Thyroid gland (tissue), 4 donors: ENCODE results near the gene REPIN1. TPM values are rescaled to one million over a fixed set of nuclear protein-coding genes. Genes with fewer than 3 reads are reported as not detected.

Source experiments
- DNase-seq, 2 donors: peaks; one replicate each; pipeline ENCODE4 v3.0.0-alpha.2; 2019
- H3K27ac ChIP-seq, 3 donors: fragments of 200-600 bp; sonication (generic); 1 replicate in 2 of 3; 2 replicates in 1 of 3; pipeline ENCODE4 v1.5.1; 2016 to 2019; ENCODE audit warnings: mild to moderate bottlenecking in 1 of 3, moderate library complexity in 1 of 3
- H3K27me3 ChIP-seq: fragments of 200-600 bp; sonication (generic); one replicate; pipeline ENCODE4 v1.5.1; 2019
- H3K36me3 ChIP-seq, 2 donors: fragments of 200-600 bp; sonication (generic); one replicate each; pipeline ENCODE4 v1.5.1; 2016 to 2019
- H3K4me1 ChIP-seq, 2 donors: fragments of 200-600 bp; sonication (generic); one replicate each; pipeline ENCODE4 v1.5.1; 2017 to 2019
- H3K4me3 ChIP-seq, 3 donors: fragments of 200-600 bp; sonication (generic); replicated peaks in 1 of 3; 1 replicate in 2 of 3; 2 replicates in 1 of 3; pipeline ENCODE4 v1.5.1; 2016; ENCODE audit warnings: mild to moderate bottlenecking in 1 of 3
- H3K9me3 ChIP-seq: fragments of 200-600 bp; sonication (generic); one replicate; pipeline ENCODE4 v1.5.1; 2017
- POLR2A ChIP-seq, 2 donors: fragments of 450-650 bp; IDR thresholded peaks; one replicate each; pipeline ENCODE4 v1.6.1; 2017; ENCODE audit warnings: antibody characterized with exemption in 2 of 2, mild to moderate bottlenecking in 2 of 2, moderate library complexity in 1 of 2
- WGBS, 2 donors: methylation state at CpG; one replicate each; pipeline ENCODE4 v1.1.5; 2017; 5-methylcytosine and 5-hydroxymethylcytosine counted together
- intact Hi-C: fragments of 100-400 bp; cut with DNase I; formaldehyde crosslinking; loops from one replicate; pipeline ENCODE4 v1.15.1; 2023
- total RNA-seq, 4 donors: library from RNA; depleted of rRNA; stranded (reverse); fragments of >200 nt; gene quantifications; one replicate each; pipeline ENCODE4 v1.2.3, GENCODE V29; 2016
- TF ChIP-seq, protein P1 (sequence below), 6 experiments: fragments of 200-600 bp in 3 of 6; fragments of 450-650 bp in 3 of 6; sonication (generic) in 3 of 6; IDR thresholded peaks; one replicate each; pipeline ENCODE4 v1.5.1; 2016 to 2019; ENCODE audit warnings: antibody characterized with exemption in 6 of 6, mild to moderate bottlenecking in 2 of 6, inconsistent platforms in 1 of 6, moderate library complexity in 1 of 6

REPIN1 gene
- total RNA-seq, 4 donors from 2014 or later, result 71.9 to 144 (median 123) TPM

DNA sequence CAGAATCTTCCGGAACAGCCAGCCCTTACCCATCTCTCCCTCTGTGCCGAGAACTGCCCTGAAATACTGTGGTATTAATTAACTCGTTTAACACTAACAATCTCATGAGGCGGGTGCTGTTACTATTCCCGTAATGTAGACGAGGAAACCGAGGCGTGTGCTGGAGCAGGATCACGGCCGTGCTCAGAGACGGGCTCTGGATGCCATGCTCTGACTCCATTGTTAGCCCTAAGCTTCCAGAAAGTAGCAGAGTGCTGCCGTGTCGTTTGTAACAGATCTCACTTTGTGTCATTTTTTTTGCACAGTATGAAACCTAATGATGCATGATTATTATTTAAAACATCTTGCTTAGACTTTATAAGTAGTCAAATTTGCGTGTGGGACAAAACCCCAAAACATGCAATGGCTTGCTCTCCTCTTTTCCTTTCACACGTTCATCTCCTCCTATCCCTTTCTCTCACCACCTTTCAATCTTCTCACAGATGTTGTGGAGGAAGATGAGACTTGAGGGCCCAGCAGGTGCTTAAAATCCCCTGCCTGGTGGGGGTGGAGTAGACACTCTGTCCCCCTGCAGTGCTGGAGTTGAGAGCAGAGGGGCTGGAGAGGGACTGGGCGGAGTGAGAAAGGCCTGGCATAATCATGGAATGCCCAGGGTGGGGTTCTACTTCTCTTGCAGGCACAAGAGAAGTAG lies 44.8 kb upstream of the REPIN1 start:
- no peak for TF ChIP-seq POLR2A (IDR thresholded peaks at IDR 0.05)
- TF ChIP-seq, protein P1, sequence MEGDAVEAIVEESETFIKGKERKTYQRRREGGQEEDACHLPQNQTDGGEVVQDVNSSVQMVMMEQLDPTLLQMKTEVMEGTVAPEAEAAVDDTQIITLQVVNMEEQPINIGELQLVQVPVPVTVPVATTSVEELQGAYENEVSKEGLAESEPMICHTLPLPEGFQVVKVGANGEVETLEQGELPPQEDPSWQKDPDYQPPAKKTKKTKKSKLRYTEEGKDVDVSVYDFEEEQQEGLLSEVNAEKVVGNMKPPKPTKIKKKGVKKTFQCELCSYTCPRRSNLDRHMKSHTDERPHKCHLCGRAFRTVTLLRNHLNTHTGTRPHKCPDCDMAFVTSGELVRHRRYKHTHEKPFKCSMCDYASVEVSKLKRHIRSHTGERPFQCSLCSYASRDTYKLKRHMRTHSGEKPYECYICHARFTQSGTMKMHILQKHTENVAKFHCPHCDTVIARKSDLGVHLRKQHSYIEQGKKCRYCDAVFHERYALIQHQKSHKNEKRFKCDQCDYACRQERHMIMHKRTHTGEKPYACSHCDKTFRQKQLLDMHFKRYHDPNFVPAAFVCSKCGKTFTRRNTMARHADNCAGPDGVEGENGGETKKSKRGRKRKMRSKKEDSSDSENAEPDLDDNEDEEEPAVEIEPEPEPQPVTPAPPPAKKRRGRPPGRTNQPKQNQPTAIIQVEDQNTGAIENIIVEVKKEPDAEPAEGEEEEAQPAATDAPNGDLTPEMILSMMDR (IDR thresholded peaks at IDR 0.05), result no peak
- no peaks in the 10 kb centered on the region for H3K9me3 ChIP-seq
- DNase-seq, result no peak
- peaks cover 13 to 31% of the 10 kb centered on the region in 2 donors for H3K4me1 ChIP-seq
- 19 to 22% methylated on average over 15 to 16 of the region's 16 CpGs for WGBS, 2 donors
- H3K27me3 ChIP-seq, result no peaks in the 10 kb centered on the region
- no peaks in the 10 kb centered on the region for H3K36me3 ChIP-seq
- peak overlapping the region; percentile 46 to 84 (median 46) for H3K4me3 ChIP-seq
- peak overlapping the region in 2 of 3 donors; percentile 90 to 96 for H3K27ac ChIP-seq
- intact Hi-C loops, result no loop called here

DNA sequence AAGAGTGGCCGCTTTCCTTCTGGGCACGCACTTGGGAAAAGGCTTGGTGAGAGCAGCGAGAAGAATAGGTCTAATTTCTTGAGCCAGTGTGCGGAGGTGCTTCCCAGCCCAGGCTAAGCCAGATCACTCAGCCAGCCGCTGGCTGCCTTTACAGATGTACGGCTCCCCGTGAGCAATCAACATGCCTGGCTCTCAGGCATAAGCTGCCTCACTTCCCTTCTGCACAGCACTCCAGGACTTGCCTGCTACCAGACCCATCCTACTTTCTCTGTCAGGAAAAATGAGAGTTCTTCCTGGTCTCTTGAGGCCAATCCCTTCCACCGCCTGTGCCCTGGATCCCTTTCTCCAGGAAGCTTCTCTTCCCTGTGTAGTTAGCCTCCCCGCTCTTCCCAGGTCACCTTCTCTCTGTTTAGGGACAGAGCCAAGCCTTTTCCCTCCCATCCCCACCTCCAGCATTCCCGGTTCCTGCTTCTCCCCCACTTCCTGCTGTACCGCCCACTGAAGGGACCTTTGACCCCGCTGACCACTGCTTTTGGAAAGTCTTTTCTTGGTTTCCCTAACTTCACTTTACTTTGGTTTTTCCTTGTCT lies 44.2 kb upstream of the REPIN1 start:
- TF ChIP-seq, protein P1 (IDR thresholded peaks at IDR 0.05), result no peak
- no peak for TF ChIP-seq POLR2A (IDR thresholded peaks at IDR 0.05)
- H3K36me3 ChIP-seq, result no peaks in the 10 kb centered on the region
- no peak overlapping the region for H3K4me3 ChIP-seq
- H3K27me3 ChIP-seq, result no peaks in the 10 kb centered on the region
- peak in 1 of 2 donors; percentile 17 for DNase-seq
- WGBS, 2 donors, result 66 to 69% methylated on average over 12 of the region's 12 CpGs
- intact Hi-C loops, result no loop called here
- no peaks in the 10 kb centered on the region for H3K9me3 ChIP-seq
- H3K27ac ChIP-seq, result peak overlapping the region in 2 of 3 donors; percentile 90 to 96
- peaks cover 13 to 31% of the 10 kb centered on the region in 2 donors for H3K4me1 ChIP-seq

- peak in 1 of 2 donors; percentile 44 for DNase-seq
- peak overlapping the region in 2 of 3 donors; percentile 36 to 90 for H3K27ac ChIP-seq
- TF ChIP-seq POLR2A (IDR thresholded peaks at IDR 0.05), result no peak
- TF ChIP-seq, protein P1 (IDR thresholded peaks at IDR 0.05), result no peak
Observed at GRCh38 chr7:150325110-150325611, 43.5 kb upstream of the REPIN1 start.

GRCh38 chr7:150325901-150326300 lies 42.7 kb upstream of the REPIN1 start:
- no peak for DNase-seq
- Histone ChIP-seq H3K36me3 (no peaks in the 10 kb centered on the region), H3K9me3 (no peaks in the 10 kb centered on the region), H3K27ac (no peak overlapping the region), H3K4me3 (no peak overlapping the region), H3K27me3 (no peaks in the 10 kb centered on the region), H3K4me1 (peaks cover 13 to 31% of the 10 kb centered on the region in 2 donors)
- intact Hi-C loops, result no loop called here
- 88 to 97% methylated on average over 6 of the region's 6 CpGs for WGBS, 2 donors
- TF ChIP-seq POLR2A (IDR thresholded peaks at IDR 0.05), result no peak
- TF ChIP-seq, protein P1 (IDR thresholded peaks at IDR 0.05), result no peak

More at GRCh38 chr7:150325110-150325611, 43.5 kb upstream of the REPIN1 start:
- Histone ChIP-seq H3K36me3 (no peaks in the 10 kb centered on the region), H3K4me3 (no peak overlapping the region), H3K27me3 (no peaks in the 10 kb centered on the region), H3K4me1 (peaks cover 13 to 31% of the 10 kb centered on the region in 2 donors), H3K9me3 (no peaks in the 10 kb centered on the region)
- intact Hi-C loops, result no loop called here
- 90 to 91% methylated on average over 9 to 10 of the region's 10 CpGs for WGBS, 2 donors
